ENCODE measurements around the gene DLEU7. TPM values are rescaled to one million over a fixed set of nuclear protein-coding genes. Genes with fewer than 3 reads are reported as not detected.

Gene DLEU7
- total and polyA plus RNA-seq, 5 donors: 0.07 to 0.46 (median 0.26) TPM; not detected in 1

DNA sequence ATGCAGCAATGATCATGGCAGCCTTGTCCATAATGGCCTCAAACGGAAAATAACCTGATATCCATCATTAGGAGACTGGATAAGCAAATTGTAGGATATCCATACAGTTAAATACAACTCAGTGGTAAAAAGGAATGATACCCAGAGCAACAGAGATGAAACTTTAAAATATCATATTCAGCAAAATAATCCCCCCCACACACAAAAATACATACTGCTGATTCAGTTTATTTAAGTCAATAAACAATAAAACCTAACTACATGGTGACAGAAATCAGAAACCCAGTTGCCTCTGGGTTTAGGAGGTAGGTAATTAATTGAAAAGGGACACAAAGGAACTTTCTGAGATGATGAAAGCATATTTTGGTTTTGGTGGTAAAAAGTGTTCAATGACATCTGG lies 27.9 kb upstream of the DLEU7 start:
- H3K27me3 ChIP-seq (ENCODE audit: control insufficient read depth, insufficient read depth): no peaks in the 10 kb centered on the region
- WGBS: 100% methylated on average over 1 of the region's 1 CpG
- ATAC-seq (no peak), DNase-seq (no peak)
- no peak overlapping the region for H3K27ac ChIP-seq (ENCODE audit: low read length)
- H3K4me1 ChIP-seq (ENCODE audit: control insufficient read depth, insufficient read depth, low read length): no peaks in the 10 kb centered on the region
- intact Hi-C loops (cut with DNase I): no loop called here
- H3K9me3 ChIP-seq (ENCODE audit: control insufficient read depth, low read length): no peaks in the 10 kb centered on the region
- H3K4me3 ChIP-seq (ENCODE audit: low read length): no peak overlapping the region

DNA sequence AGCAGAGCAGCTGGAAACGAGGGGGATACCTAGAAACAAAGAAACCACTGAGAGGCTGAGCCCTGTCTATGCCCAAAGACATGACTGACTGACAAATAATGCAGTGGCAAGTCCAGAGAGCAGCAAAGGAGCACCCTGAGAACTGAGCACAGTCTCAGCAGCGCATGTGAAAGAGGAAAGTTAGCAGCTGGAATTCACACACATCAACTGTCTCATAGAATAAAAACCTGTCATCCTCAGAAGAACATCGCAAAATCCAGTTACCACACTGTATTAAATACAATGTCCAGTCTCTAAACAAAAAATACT lies 24.1 kb upstream of the DLEU7 start:
- Histone ChIP-seq H3K4me1 (ENCODE audit: control insufficient read depth, insufficient read depth, low read length) (no peaks in the 10 kb centered on the region), H3K9me3 (ENCODE audit: control insufficient read depth, low read length) (no peaks in the 10 kb centered on the region), H3K27me3 (ENCODE audit: control insufficient read depth, insufficient read depth) (no peaks in the 10 kb centered on the region), H3K4me3 (ENCODE audit: low read length) (no peak overlapping the region), H3K27ac (ENCODE audit: low read length) (no peak overlapping the region)
- no peak for DNase-seq
- ATAC-seq: no peak
- 73% methylated on average over 3 of the region's 3 CpGs for WGBS
- intact Hi-C loops (cut with DNase I): no loop called here

DNA sequence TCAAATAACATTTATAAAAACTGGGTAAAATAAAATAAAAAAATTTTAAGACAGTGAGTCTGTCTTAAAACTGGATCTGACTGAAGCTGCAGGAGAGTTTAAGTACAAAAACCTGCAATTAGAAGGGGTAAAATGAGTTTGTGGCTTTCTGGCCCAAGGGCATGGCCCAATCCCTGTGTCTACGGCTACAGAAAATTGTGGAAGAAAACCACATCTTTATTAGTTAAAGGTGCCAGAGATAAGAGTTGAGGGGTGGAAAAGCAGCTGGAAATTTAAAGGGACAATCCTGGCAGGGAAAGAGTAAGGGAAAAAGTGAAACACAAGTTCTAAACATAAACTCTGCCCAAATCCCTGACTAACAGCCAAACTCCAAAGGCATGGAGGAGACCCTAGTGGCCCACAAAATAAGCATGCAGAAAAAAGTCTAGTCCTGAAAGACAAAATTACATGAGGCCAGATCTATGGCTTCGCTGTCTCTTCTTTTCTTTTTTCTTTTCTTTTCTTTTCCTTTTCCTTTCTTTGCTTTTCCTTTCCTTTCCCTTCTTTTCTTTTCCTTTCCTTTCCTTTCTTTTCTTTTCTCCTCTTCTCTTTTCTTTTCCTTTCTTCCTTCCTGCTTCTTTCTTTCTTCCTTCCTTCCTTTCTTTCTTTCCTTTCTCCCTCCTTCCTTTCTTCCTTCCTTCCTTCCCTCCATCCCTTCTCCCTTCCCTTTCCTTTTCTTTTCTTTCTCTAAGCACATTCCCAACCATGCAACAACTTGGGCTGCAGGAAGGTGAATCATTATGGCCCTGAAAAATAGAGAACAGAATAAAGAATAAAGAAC lies 23.5 kb upstream of the DLEU7 start:
- H3K4me3 ChIP-seq (ENCODE audit: low read length): no peak overlapping the region
- no peaks in the 10 kb centered on the region for H3K9me3 ChIP-seq (ENCODE audit: control insufficient read depth, low read length)
- intact Hi-C loops (cut with DNase I): no loop called here
- ATAC-seq: no peak
- no peaks in the 10 kb centered on the region for H3K27me3 ChIP-seq (ENCODE audit: control insufficient read depth, insufficient read depth)
- no peaks in the 10 kb centered on the region for H3K4me1 ChIP-seq (ENCODE audit: control insufficient read depth, insufficient read depth, low read length)
- 75% methylated on average over 2 of the region's 2 CpGs for WGBS
- no peak overlapping the region for H3K27ac ChIP-seq (ENCODE audit: low read length)
- no peak for DNase-seq

DNA sequence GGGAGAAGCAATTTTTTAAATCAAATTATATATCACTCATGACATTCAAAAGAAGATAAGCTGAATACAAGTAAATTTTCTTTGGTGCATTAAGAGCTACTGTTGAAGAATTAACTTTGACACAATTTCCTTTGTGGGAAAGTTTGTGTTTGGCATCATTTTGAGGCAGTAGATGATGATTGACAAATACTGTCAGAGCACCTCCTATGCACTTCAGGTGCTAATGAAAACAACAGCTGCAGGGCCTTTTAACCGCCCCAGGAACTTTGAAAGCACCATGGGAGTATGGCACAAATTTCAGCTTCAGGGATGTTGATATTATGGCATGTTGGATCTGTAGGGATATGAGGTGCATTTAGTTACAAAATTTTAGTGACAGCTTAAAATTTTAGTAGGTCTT lies 21.0 kb upstream of the DLEU7 start:
- no peak overlapping the region for H3K4me3 ChIP-seq (ENCODE audit: low read length)
- H3K4me1 ChIP-seq (ENCODE audit: control insufficient read depth, insufficient read depth, low read length): no peaks in the 10 kb centered on the region
- H3K27me3 ChIP-seq (ENCODE audit: control insufficient read depth, insufficient read depth): no peaks in the 10 kb centered on the region
- ATAC-seq: no peak
- 92% methylated on average over 1 of the region's 1 CpG for WGBS
- H3K27ac ChIP-seq (ENCODE audit: low read length): no peak overlapping the region
- intact Hi-C loops (cut with DNase I): no loop called here
- no peak for DNase-seq
- no peaks in the 10 kb centered on the region for H3K9me3 ChIP-seq (ENCODE audit: control insufficient read depth, low read length)

DNA sequence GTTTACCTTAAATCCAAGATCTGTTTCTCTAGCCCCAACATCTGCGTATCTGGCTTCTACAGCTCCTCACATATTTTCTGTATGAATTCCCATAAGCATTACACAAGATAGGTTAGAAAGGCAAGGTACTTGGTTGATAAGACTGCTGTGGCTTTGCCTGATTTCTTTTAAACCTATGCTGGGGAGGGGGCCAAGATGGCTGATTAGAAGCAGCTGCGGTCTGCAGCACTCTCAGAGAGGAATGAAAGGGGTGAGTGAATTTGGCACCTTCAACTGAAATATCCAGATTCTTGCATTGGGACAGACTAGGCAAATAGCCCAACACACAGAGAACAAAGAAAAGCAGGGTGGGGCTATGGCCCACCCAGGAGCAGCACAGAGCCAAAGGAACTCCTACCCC lies 12.2 kb upstream of the DLEU7 start:
- Histone ChIP-seq H3K27ac (ENCODE audit: low read length) (no peak overlapping the region), H3K9me3 (ENCODE audit: control insufficient read depth, low read length) (no peaks in the 10 kb centered on the region), H3K27me3 (ENCODE audit: control insufficient read depth, insufficient read depth) (no peaks in the 10 kb centered on the region), H3K4me3 (ENCODE audit: low read length) (no peak overlapping the region), H3K4me1 (ENCODE audit: control insufficient read depth, insufficient read depth, low read length) (no peaks in the 10 kb centered on the region)
- no peak for ATAC-seq
- intact Hi-C loops (cut with DNase I): no loop called here
- WGBS: 84% methylated on average over 2 of the region's 2 CpGs
- no peak for DNase-seq

DNA sequence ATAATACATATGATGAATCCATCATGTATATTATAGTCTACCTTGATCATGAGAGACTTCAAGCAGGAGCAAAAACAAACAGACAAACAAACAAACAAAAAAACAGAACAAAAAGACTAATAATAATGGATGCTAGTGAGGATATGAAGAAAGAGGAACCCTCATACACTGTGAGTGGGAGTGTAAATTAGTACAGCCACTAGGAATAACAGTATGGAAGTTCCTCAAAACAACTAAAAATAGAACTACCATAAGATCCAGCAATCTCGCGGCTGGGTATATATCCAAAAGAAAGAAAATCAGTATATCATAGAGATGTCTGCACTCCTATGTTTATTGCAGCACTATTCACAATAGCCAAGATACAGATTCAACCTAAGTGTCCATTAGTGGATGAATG lies 7.0 kb upstream of the DLEU7 start:
- ATAC-seq (no peak), DNase-seq (no peak)
- Histone ChIP-seq H3K27ac (ENCODE audit: low read length) (no peak overlapping the region), H3K4me3 (ENCODE audit: low read length) (no peak overlapping the region), H3K9me3 (ENCODE audit: control insufficient read depth, low read length) (no peaks in the 10 kb centered on the region), H3K27me3 (ENCODE audit: control insufficient read depth, insufficient read depth) (no peaks in the 10 kb centered on the region), H3K4me1 (ENCODE audit: control insufficient read depth, insufficient read depth, low read length) (no peaks in the 10 kb centered on the region)
- WGBS: 73% methylated on average over 2 of the region's 2 CpGs
- intact Hi-C loops (cut with DNase I): no loop called here

DNA sequence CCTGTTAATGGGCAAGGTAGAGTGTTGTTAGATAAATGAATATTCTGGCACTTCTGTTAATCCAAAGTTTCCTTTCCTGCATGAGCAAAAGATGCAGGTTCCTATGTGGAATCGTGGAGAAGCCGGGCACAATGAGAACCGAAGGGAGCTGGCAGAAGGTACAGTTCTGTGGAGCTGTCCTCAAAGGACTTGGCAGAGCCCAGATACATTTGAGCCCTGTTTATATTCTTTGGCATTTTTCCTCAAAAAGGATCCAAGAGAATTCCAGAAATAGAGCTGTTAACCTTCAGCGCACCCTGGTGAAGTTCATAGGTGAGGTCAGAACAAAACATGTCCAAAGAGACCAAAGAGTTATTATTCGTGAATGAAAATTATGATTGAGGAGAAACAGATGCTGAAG lies 4.0 kb upstream of the DLEU7 start:
- WGBS: 81% methylated on average over 5 of the region's 5 CpGs
- no peak overlapping the region for H3K27ac ChIP-seq (ENCODE audit: low read length)
- intact Hi-C loops (cut with DNase I): no loop called here
- no peak overlapping the region for H3K4me3 ChIP-seq (ENCODE audit: low read length)
- H3K27me3 ChIP-seq (ENCODE audit: control insufficient read depth, insufficient read depth): no peaks in the 10 kb centered on the region
- H3K9me3 ChIP-seq (ENCODE audit: control insufficient read depth, low read length): no peaks in the 10 kb centered on the region
- DNase-seq (no peak), ATAC-seq (no peak)
- no peaks in the 10 kb centered on the region for H3K4me1 ChIP-seq (ENCODE audit: control insufficient read depth, insufficient read depth, low read length)

DNA sequence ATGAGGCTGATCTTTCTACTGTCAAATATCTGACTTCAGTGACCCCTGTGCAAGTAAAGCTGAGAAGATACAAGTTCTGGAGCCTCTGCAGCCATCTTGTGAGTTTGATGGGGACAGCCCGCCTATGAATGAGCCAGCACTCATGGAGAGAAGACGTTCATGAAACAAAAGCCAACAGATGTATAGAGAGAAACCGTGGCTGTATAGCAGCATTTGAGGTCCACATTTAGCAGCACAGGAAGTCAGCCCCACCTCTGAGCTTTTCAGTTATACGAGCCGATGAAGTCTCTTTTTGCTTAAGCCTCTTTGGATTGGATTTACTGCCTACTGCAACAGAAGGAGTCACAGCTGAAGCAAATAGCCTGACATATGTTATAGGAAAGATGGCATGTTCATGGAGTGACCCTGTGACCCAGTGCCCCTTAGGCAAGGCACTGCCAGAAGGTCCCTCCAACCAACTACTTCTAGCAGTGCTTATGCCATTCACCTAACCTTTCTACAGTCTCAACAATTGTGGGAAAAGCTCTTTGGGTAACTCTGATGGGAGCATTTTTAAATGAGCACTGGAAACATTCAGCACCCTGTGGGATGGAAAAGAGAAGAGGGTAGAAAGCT lies 3.5 kb upstream of the DLEU7 start:
- WGBS: 73% methylated on average over 5 of the region's 5 CpGs
- intact Hi-C loops (cut with DNase I): no loop called here
- DNase-seq: no peak
- no peaks in the 10 kb centered on the region for H3K4me1 ChIP-seq (ENCODE audit: control insufficient read depth, insufficient read depth, low read length)
- no peaks in the 10 kb centered on the region for H3K9me3 ChIP-seq (ENCODE audit: control insufficient read depth, low read length)
- H3K27ac ChIP-seq (ENCODE audit: low read length): no peak overlapping the region
- no peak for ATAC-seq
- H3K27me3 ChIP-seq (ENCODE audit: control insufficient read depth, insufficient read depth): no peaks in the 10 kb centered on the region
- no peak overlapping the region for H3K4me3 ChIP-seq (ENCODE audit: low read length)

DNA sequence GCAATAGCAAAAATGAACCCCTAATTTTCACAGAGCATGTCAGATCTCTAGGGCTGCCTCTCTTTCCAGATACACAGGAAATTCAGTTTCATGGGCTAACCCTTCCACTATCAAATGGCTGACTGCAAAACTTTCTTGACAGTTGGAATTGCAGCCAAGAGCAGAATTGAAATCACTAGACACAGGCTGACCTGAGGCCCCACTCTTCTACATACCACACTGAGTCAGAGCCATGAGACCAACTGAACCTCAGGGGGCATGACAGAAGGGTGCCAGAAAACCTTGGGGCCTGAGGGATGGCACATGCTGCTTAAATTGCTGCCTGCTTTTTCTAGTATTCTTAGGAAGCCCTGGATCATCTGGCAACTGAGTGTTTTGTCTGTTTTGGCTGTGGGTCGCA lies 1.7 kb upstream of the DLEU7 start:
- intact Hi-C loops (cut with DNase I): no loop called here

DNA sequence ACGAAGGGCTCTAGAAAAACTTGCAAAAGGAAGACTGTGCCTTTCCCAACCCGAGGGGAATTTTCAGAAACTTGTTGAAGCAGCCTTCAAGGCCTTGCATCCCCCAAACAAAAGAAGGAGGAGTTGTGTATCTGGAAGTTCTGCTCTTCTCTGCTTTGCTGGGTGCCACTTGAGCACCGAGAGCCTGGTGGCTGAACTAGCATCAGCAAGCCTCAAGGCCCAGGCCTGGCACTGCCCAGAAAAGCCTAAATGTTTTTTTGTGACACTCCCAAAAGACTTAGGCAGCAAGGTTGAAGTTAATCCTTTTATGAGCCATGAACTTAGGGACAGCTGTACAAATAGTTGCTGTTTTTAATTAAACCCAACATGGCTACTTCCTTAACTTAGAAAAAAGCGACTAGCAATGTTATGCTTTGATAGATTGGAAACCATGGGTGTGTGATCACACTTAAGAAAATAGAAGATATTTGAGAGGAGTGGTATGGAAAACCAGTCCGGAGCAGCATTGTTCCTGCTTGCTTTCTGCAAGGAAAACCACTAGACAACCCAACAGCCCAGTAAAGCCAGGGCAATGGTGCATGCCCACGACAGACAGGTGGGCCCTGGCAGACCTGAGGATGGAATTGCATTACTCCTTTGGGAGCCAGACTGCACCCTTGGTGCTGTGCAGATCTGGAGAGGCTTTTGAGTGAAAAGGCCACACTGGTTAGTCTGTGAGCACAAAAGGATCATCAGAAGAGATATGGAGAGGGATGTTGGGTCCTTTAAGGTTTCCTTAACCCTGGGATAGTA lies 788 bp upstream of the DLEU7 start:
- Histone ChIP-seq H3K9me3 (ENCODE audit: control insufficient read depth, low read length) (no peaks in the 10 kb centered on the region), H3K27me3 (ENCODE audit: control insufficient read depth, insufficient read depth) (no peaks in the 10 kb centered on the region), H3K4me1 (ENCODE audit: control insufficient read depth, insufficient read depth, low read length) (no peaks in the 10 kb centered on the region), H3K4me3 (ENCODE audit: low read length) (no peak overlapping the region), H3K27ac (ENCODE audit: low read length) (no peak overlapping the region)
- WGBS: 92% methylated on average over 6 of the region's 6 CpGs
- intact Hi-C loops (cut with DNase I): no loop called here
- ATAC-seq (no peak), DNase-seq (no peak)

More for the DNA sequence above, 1.7 kb upstream of the DLEU7 start:
- H3K9me3 ChIP-seq (ENCODE audit: control insufficient read depth, low read length): no peaks in the 10 kb centered on the region
- DNase-seq (no peak), ATAC-seq (no peak)
- no peaks in the 10 kb centered on the region for H3K4me1 ChIP-seq (ENCODE audit: control insufficient read depth, insufficient read depth, low read length)
- H3K27me3 ChIP-seq (ENCODE audit: control insufficient read depth, insufficient read depth): no peaks in the 10 kb centered on the region
- no peak overlapping the region for H3K27ac ChIP-seq (ENCODE audit: low read length)
- no peak overlapping the region for H3K4me3 ChIP-seq (ENCODE audit: low read length)
- 75% methylated on average over 1 of the region's 1 CpG for WGBS

DNA sequence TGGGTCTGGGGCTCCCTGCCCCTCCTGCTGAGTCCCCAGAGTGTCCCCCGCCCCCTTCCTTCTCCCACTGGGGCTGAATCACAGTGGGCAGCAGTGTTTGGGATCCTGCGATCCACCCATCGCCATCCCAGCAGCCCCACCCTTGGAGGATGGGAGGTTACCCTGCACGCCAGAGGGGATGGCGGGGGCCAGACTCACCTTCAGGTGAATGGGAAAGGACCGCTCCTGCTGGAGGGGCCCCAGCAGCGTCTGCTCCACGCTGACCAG lies 569 bp downstream of the DLEU7 start:
- DNase-seq (no peak), ATAC-seq (no peak)
- Histone ChIP-seq H3K27ac (ENCODE audit: low read length) (no peak overlapping the region), H3K27me3 (ENCODE audit: control insufficient read depth, insufficient read depth) (no peaks in the 10 kb centered on the region), H3K4me3 (ENCODE audit: low read length) (peak overlapping the region; percentile 2), H3K9me3 (ENCODE audit: control insufficient read depth, low read length) (no peaks in the 10 kb centered on the region), H3K4me1 (ENCODE audit: control insufficient read depth, insufficient read depth, low read length) (no peaks in the 10 kb centered on the region)
- WGBS: 29% methylated on average over 8 of the region's 8 CpGs
- intact Hi-C loops (cut with DNase I): no loop called here
